Measurements from ENCODE around the gene GABPB1. TPM values are rescaled to one million over a fixed set of nuclear protein-coding genes. Genes with fewer than 3 reads are reported as not detected.

GABPB1 gene
- total and polyA plus RNA-seq, 10 of the 15 experiments (the other 5 are each of a cell fraction or from before 2014, with no cell fraction given) = 13.9 to 48.2 (median 39.8) TPM

DNA sequence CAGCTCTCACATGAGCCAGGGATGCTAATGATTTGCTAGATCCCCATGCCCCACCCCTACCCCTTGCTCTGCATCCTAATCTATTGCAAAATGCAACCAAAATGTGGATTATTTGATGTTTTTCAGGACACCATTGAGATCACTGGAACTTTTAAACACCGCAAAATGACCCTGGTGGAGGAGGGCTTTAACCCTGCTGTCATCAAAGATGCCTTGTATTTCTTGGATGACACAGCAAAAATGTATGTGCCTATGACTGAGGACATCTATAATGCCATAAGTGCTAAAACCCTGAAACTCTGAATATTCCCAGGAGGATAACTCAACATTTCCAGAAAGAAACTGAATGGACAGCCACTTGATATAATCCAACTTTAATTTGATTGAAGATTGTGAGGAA, 119.2 kb downstream of the GABPB1 start:
- ATAC-seq (no peak), FAIRE-seq (no peak), DNase-seq (ENCODE audit: low read depth, low spot score) (no peak)
- no peak overlapping the region for H3K27ac ChIP-seq (ENCODE audit: control insufficient read depth, insufficient read depth)
- no peaks in the 10 kb centered on the region for H3K79me2 ChIP-seq (ENCODE audit: control insufficient read depth, insufficient read depth, low read length)
- no peak overlapping the region for H3K4me2 ChIP-seq (ENCODE audit: control insufficient read depth, insufficient read depth)
- 100% methylated on average over 1 of the region's 1 CpG for WGBS (ENCODE audit: insufficient coverage, insufficient replicate concordance, low lambda C conversion rate, missing lambda C conversion rate)
- no peak overlapping the region for H3K4me3 ChIP-seq
- intact Hi-C loops (cut with micrococcal nuclease; ENCODE audit: unreplicated experiment) = no loop called here
- SMC1A ChIA-PET (ENCODE audit: uncharacterized antibody, unreplicated experiment) = no interaction called here
- no TSS peak for BruUV-seq (replicated peaks)
- H4K20me1 ChIP-seq (ENCODE audit: control insufficient read depth, insufficient read depth) = no peaks in the 10 kb centered on the region
- no peak overlapping the region for H2AFZ ChIP-seq (ENCODE audit: control insufficient read depth, low read depth, low read length)
- no peaks in the 10 kb centered on the region for H3K9me3 ChIP-seq (replicated peaks; ENCODE audit: control insufficient read depth, insufficient read depth, low read length)
- H3K36me3 ChIP-seq (ENCODE audit: control insufficient read depth in 2 of 2, insufficient read depth in 2 of 2, low read length in 1 of 2) = no peaks in the 10 kb centered on the region
- H3K4me1 ChIP-seq (ENCODE audit: control insufficient read depth, insufficient read depth, low read length) = no peaks in the 10 kb centered on the region
- RAD21 ChIA-PET (ENCODE audit: unreplicated experiment) = no interaction called here
- no peak for TF ChIP-seq RAD51 (IDR thresholded peaks at IDR 0.05)
- no peak for TF ChIP-seq PAX8 (IDR thresholded peaks at IDR 0.05)
- TF ChIP-seq CBX3 (IDR thresholded peaks at IDR 0.05; ENCODE audit: borderline replicate concordance, low read depth) = no peak
- no peak for TF ChIP-seq SPI1 (IDR thresholded peaks at IDR 0.05; ENCODE audit: borderline replicate concordance, insufficient read depth, low read depth, low read length)
- TF ChIP-seq CHD4 (IDR thresholded peaks at IDR 0.05) = no peak
- no peak for TF ChIP-seq BACH1 (IDR thresholded peaks at IDR 0.05; ENCODE audit: borderline replicate concordance)
- no peak for TF ChIP-seq ZNF274 (IDR thresholded peaks at IDR 0.05; ENCODE audit: insufficient read depth, insufficient read length)
- TF ChIP-seq SP1 (IDR thresholded peaks at IDR 0.05; ENCODE audit: low read depth, low read length) = no peak
- no peak for TF ChIP-seq BRCA1 (IDR thresholded peaks at IDR 0.05; ENCODE audit: low read depth, low read length)
- no peak overlapping the region for H3K9ac ChIP-seq (ENCODE audit: control insufficient read depth, insufficient read depth, low read length)
- in situ Hi-C loops (cut with MboI) = no loop called here
- no peaks in the 10 kb centered on the region for H3K27me3 ChIP-seq (replicated peaks in 1 of 2; ENCODE audit: control insufficient read depth in 2 of 2, insufficient read depth in 2 of 2, low read length in 1 of 2)
- CTCF ChIA-PET = interaction anchor here (0.6 kb wide), 1 partner anchor 86 kb away, joined by 3 read pairs; no protein-coding TSS in a partner anchor
- POLR2A ChIA-PET = no interaction called here

DNA sequence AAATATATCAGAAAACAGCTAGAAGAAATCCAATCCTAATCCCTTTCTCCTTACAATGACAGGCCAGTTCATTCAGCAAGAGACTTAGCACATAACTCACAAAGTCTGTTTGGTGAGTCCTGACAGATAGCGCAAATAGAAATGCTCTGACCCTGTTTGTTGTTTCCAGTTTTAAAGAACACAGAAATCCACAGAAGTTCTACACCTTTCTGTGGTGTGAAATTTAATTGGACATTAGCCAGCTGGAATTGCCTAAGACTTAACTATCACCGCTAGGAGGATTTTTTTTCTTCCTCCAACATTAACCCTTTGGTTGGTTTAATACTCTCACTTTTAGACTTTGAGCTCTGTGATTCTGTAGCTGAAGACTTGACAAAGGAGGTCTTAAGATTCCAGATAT, 120.2 kb downstream of the GABPB1 start:
- ChIA-PET SMC1A (ENCODE audit: uncharacterized antibody, unreplicated experiment) (interaction anchor here (0.9 kb wide), 1 partner anchor 17 kb away, joined by 3 read pairs; no protein-coding TSS in a partner anchor), CTCF (interaction anchor here (1.0 kb wide), 1 partner anchor 17 kb away, joined by 4 read pairs; no protein-coding TSS in a partner anchor), POLR2A (no interaction called here), RAD21 (ENCODE audit: unreplicated experiment) (no interaction called here)
- no peak overlapping the region for H3K27ac ChIP-seq (ENCODE audit: control insufficient read depth, insufficient read depth)
- intact Hi-C loops (cut with micrococcal nuclease; ENCODE audit: unreplicated experiment) = no loop called here
- H3K4me2 ChIP-seq (ENCODE audit: control insufficient read depth, insufficient read depth) = no peak overlapping the region
- in situ Hi-C loops (cut with MboI) = no loop called here
- H3K4me1 ChIP-seq (ENCODE audit: control insufficient read depth, insufficient read depth, low read length) = no peaks in the 10 kb centered on the region
- no peak for DNase-seq (ENCODE audit: low read depth, low spot score)
- no peak for FAIRE-seq
- no peak for ATAC-seq
- 100% methylated on average over 2 of the region's 2 CpGs for WGBS (ENCODE audit: insufficient coverage, insufficient replicate concordance, low lambda C conversion rate, missing lambda C conversion rate)
- H3K36me3 ChIP-seq (ENCODE audit: control insufficient read depth in 2 of 2, insufficient read depth in 2 of 2, low read length in 1 of 2) = no peaks in the 10 kb centered on the region
- no peak overlapping the region for H2AFZ ChIP-seq (ENCODE audit: control insufficient read depth, low read depth, low read length)
- no TSS peak for BruUV-seq (replicated peaks)
- no peaks in the 10 kb centered on the region for H4K20me1 ChIP-seq (ENCODE audit: control insufficient read depth, insufficient read depth)
- no peaks in the 10 kb centered on the region for H3K79me2 ChIP-seq (ENCODE audit: control insufficient read depth, insufficient read depth, low read length)
- no peak overlapping the region for H3K9ac ChIP-seq (ENCODE audit: control insufficient read depth, insufficient read depth, low read length)
- no peaks in the 10 kb centered on the region for H3K27me3 ChIP-seq (replicated peaks in 1 of 2; ENCODE audit: control insufficient read depth in 2 of 2, insufficient read depth in 2 of 2, low read length in 1 of 2)
- no peak for TF ChIP-seq NFXL1 (IDR thresholded peaks at IDR 0.05; ENCODE audit: borderline replicate concordance)
- TF ChIP-seq MEF2A (IDR thresholded peaks at IDR 0.05; ENCODE audit: insufficient read depth, low read depth, low read length) = no peak
- no peak for TF ChIP-seq SREBF2 (IDR thresholded peaks at IDR 0.05; ENCODE audit: low read length)
- no peaks in the 10 kb centered on the region for H3K9me3 ChIP-seq (replicated peaks; ENCODE audit: control insufficient read depth, insufficient read depth, low read length)
- H3K4me3 ChIP-seq = no peak overlapping the region

Data from GM12878 (cell line).